Activated CD4-positive, alpha-beta T cell treated with anti-CD3 and anti-CD28 coated beads for 4 hours (primary cell): ENCODE data around the gene PDIA6.

ENCODE experiments used
- DNase-seq, 2 donors: peaks; one replicate each; pipeline ENCODE4 v3.0.0-alpha.2; 2020

The PDIA6 gene, protein sequence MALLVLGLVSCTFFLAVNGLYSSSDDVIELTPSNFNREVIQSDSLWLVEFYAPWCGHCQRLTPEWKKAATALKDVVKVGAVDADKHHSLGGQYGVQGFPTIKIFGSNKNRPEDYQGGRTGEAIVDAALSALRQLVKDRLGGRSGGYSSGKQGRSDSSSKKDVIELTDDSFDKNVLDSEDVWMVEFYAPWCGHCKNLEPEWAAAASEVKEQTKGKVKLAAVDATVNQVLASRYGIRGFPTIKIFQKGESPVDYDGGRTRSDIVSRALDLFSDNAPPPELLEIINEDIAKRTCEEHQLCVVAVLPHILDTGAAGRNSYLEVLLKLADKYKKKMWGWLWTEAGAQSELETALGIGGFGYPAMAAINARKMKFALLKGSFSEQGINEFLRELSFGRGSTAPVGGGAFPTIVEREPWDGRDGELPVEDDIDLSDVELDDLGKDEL

GRCh38 chr2:10812362-10813162 is at the start of gene PDIA6:
Gene PDIA6 (minus strand): TSS chr2:10812785. CDS start chr2:10812696, 89 bp downstream.
- DNase-seq = peak; percentile 93

DNA sequence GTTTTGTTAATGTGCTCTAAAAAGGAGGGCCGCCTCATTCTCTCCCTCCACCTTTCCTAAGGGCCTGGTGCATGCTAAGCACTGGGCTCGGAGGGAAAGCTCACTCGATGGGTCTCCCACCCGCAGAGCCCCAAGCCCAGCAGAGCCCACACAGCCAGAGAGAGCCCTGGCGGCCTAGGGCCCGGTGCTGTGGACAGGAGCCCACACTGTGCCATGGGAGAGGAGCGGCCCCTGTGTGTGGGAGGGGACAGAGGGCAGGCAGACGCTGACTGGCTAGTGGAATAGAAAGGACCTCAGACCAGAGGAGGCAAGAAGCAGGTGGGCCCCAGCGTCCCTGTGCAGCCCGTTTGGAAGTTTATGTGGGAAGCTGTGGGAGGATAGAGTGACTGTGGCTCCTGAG is 49.7 kb upstream of the PDIA6 start:
- no peak for DNase-seq

DNA sequence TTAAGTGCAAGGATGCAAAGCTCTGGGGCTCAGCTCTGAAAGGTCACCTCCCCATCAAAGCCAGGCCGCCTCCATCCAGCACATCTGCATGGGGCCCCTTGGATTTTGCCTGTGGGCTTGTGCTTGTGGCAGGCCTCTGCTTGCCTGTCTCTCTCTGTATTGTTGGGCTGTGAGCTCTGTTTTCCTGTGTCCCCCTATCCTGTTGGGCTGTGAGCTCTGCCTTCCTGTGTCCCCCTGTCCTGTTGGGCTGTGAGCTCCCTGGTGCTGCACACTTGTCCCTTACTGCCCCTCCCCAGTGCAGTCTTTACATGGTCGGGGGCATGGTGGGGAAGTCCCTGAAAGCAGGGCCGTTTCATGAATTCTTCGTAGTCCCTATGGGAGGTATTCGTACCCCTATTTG is 49.2 kb upstream of the PDIA6 start:
- DNase-seq = no peak

- DNase-seq = no peak
Observed at GRCh38 chr2:10860814-10861325, 48.3 kb upstream of the PDIA6 start.

DNA sequence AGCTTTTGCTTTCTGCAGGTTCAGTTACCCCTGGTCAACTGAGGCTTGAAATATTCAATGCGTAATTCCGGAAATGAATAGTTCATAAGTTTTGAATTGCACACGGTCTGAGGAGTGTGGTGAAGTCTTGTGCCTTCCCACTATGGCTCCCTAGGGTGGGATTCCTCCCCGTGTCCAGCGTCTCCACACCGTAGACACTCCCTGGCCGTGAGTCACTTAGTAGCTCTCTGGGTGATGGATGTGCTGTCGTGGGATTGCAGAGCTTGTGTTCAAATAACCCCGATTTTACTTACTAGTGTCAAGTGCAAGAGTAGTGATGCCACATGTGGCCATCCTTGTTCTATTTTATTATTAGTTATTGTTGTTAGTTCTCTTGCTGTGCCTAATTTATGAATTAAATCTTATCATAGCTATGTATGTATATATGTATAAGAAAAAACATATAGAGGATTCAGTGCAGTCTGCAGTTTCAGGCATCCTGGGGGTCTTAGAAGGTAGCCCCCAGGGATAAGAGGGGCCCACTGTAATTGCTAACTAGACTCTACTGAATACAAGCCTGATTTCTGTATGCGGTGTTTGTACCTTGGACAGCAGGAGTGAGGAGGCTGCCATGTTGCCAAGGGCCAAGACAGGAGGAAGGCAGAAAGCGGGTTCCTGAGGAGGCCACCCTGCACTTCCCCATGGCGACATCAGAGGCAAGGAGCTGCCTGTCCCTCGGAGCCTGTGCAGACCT is 47.7 kb upstream of the PDIA6 start:
- DNase-seq = no peak

GRCh38 chr2:10859278-10859677 is 46.7 kb upstream of the PDIA6 start:
- DNase-seq = no peak

DNA sequence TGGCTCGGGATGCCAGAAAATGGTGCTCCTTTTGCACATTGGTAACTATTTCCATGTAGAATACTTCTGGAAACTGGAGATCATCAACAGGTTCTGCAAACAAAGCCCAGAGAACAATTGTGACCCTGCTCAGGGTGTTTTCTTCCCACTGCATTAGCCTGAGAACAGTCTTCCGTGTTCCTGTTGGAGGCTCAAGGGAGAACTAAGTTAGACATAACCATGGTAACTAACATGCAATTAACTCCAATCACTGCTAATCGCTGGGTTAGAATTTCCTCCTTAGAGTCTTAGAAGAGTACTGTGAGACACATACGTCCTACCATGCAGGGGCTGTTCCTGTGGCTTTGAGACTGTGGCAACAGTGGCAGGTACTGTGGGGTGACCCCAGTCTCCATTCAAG is 36.0 kb upstream of the PDIA6 start:
- no peak for DNase-seq

DNA sequence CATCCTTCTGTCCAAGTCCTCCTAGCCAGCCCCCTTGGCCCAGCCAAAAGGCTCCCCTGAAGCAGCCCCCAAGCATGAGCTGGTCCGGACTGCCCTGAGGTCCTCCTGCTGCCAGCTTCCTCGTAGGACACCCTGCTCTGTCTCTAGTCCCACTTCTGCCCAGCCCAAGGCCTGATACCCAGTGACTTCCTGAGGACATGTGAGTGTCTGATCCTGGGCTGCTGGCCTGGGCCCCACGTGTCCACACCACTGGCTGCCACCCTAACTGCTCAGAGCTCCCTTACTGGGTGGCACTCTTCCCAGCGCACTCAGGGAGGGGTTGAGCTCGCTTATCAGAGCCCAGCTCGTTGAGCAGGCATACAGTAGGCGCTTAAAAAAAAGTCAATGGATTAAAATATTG is 34.4 kb upstream of the PDIA6 start:
- DNase-seq = no peak

GRCh38 chr2:10846110-10846861 is 33.7 kb upstream of the PDIA6 start:
- no peak for DNase-seq

DNA sequence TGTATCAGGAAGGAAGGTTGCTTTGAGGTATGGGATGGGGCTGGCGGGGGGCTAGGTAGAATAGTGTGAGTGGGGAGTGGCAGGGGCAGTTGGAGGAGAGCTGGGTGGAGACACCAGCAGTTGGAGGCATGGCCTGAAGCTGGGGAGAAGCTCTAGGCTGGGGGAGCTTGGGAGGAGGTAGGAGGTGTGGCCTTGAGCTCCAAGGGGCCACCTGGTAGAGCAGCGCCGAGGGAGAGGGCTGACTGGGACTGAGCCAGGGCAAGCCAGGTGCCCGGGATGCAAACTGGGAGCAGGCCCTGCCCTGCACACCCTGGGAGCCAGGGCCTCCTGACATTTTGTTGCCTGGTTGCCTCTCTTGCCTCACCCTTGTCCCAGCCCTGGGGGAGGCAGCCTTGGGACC is 33.1 kb upstream of the PDIA6 start:
- DNase-seq = no peak

DNA sequence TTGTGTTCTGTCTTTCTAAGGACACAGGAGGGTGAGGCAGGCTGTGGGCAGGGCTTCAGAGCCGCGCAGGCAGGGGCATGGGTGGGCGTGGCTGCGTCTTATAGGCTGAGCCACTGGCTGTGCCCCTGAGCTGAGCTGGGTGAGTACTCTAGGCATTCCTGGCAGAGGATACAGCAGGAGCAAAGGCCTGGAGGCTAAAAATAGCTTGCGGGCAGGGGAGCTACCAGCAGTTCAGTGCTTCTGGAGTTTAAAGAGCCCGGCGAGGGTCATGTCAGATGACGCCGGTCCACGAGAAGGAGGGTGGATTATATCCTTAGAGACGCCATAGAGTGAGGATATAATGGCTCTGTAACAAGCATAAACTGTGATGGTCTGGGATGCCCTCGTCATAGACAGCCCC is 31.5 kb upstream of the PDIA6 start:
- no peak for DNase-seq

GRCh38 chr2:10842506-10842905 is 29.9 kb upstream of the PDIA6 start:
- DNase-seq = no peak

DNA sequence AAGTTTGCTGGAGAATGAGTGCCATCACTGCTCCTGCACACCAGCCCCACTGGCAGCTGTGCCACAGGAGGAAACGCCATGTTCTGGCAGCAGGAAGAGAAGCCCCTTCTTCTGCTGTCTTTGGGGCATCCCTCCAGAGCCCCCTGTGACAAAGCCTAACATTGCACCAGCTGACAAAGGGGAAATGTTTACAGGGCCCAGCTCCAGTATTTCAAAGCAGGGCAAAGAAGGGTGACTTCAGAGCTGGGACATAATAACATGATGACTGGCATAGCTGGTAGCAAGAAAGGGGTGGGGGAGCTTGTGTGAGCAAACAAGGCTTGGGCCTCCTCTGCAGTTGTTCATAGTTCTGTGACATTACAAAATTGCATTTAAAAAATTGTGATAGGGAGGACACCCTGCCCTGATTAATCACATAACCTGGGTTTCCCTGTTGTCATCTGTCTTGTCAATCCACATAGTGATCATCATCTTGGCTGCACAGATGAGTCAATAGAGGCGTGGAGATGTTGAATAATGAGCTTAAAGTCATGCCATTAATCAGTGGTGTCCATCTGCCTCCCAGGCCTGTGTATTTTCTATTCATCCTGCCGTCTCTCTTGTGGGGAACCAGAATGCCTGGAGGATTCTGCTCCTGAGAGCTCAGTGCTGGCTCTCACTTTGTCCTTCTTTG is 29.1 kb upstream of the PDIA6 start:
- DNase-seq = no peak

GRCh38 chr2:10839813-10840212 is 27.2 kb upstream of the PDIA6 start:
- no peak for DNase-seq

DNA sequence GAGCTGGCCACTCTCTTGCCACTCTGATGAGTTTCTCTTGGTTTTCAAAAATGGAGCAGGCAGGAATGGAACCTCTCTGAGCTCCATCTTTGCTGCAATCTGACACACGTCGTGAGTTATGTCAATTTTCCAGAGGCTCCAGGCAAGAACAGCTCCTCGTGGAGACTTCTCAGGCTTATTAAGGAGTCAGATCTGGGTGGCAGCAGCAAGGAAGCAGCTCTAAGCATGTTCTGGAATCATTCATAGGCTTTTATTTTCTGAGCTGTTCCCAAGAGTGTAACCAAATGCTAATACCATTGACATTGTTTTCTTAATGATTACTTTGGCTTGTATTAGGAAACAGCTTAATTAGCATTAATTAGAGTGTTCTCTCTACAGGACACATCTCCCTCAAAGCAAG is 26.1 kb upstream of the PDIA6 start:
- no peak for DNase-seq

GRCh38 chr2:10837298-10838266 is 25.0 kb upstream of the PDIA6 start:
- no peak for DNase-seq

GRCh38 chr2:10835052-10835970 is 22.7 kb upstream of the PDIA6 start:
- peak; percentile 71 to 74 for DNase-seq

- no peak for DNase-seq
Observed at GRCh38 chr2:10834068-10834655, 21.6 kb upstream of the PDIA6 start.

DNA sequence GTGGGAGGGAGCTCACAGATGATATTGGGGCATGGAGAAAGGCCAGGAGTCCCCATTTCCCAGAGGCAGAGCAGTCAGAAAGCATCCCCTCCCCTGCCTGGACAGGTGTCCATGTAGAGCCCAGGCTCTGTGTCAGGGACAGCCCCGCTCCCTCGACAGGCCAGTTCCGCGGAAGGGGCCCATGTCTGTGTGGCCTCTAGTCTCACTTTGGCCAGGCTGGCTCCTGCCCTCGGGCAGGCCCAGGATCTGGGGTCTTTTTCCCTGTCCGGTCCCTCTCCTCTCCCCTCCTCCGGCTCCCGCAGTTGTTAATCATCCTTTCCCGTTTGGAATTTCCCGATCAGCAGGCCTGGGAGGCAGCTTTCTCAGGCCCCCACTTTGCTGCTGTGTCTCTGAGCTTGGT is 20.4 kb upstream of the PDIA6 start:
- DNase-seq = no peak
